GM21390 (cell line): ENCODE results near the gene S100A10.

Experiments used
- ATAC-seq: cut with Tn5 transposase; IDR thresholded peaks from one replicate; pipeline ENCODE4 v1.9.1; 2021; ENCODE audit not compliant: unreplicated experiment

Gene S100A10

DNA sequence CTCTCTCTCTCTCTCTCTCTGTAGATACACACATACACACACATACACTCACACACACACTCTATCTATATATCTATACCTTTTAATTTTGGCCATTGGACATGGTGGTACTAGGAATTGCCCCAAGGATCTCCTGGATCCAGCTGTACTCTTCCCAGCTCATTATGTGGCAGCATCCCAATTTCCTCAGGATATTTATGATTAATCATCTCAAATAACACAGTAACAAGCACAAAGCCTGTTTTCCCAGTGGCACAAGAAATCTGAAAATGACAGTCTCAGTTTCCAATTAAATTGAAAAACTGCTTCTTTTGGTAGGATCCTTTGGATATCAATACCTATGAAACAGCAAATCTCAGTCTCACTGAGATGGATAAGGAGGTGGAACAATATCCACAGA, 27.6 kb downstream of the S100A10 start:
- ATAC-seq = no peak

DNA sequence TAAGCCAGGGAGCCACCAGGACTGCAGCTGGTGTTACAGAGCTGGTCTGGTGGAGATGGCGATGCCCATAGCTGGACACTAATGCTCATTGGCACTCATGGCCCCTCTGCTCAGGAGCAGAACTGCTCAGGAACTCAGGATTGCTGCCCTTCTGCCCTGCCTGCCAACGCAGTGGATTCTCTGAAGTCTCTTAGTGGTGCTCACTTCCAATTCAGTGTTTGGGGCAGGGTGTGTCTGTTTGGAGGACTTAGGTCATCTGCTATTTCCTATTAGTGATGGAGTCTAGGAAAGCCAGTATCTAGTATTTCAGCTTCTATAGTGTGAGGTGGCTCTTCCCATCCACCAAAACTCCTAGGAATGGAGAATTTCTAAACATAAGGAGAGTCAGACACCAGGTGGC, 29.1 kb downstream of the S100A10 start:
- ATAC-seq = no peak

DNA sequence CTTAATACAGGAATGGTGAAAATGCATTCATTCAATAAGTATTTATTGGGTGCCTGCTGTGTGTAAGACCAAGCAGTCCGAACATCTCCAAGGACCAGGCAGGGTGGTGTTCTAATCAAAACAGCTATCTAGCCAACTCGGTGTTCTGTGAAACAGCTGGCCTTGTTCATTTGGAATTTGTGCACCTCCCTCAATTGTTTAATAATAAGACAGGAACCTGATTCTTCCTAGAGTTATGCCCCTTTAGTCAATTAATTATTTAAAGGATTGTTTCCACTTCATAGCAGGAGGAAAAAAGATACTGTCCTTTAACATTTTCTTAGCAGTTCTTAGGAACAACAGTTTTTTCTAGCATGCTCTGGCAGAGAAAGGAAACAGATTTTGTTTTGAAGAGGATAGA, 30.4 kb downstream of the S100A10 start:
- ATAC-seq = no peak

GRCh38 chr1:151961833-151962232, 31.8 kb downstream of the S100A10 start:
- ATAC-seq = no peak

GRCh38 chr1:151960780-151961513, 32.7 kb downstream of the S100A10 start:
- no peak for ATAC-seq

GRCh38 chr1:151958959-151959358, 34.7 kb downstream of the S100A10 start:
- ATAC-seq = no peak

GRCh38 chr1:151956957-151957497, 36.6 kb downstream of the S100A10 start:
- ATAC-seq = no peak

GRCh38 chr1:151953409-151954094, 40.1 kb downstream of the S100A10 start:
- no peak for ATAC-seq

GRCh38 chr1:151952811-151953210, 40.8 kb downstream of the S100A10 start:
- ATAC-seq = no peak

GRCh38 chr1:151949371-151950193, 44.1 kb downstream of the S100A10 start:
- ATAC-seq = no peak

DNA sequence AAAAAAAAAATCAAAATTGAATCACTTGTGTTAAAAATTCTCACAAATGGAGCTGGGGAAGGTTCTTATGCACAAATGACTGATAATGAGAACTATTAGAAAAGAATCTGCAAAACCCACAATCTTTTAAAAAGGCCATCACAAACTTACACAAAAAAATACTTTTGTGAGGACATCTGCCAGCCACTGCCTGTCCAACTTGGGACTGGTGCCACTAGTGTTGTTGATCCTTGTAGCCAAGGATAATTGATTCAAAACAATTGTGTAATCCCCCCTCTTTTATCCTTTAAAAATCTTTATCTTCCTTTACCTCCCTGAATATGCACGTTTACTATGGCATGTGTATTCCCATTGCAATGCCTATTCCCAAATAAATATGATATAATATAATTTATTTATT, 45.2 kb downstream of the S100A10 start:
- ATAC-seq = no peak

DNA sequence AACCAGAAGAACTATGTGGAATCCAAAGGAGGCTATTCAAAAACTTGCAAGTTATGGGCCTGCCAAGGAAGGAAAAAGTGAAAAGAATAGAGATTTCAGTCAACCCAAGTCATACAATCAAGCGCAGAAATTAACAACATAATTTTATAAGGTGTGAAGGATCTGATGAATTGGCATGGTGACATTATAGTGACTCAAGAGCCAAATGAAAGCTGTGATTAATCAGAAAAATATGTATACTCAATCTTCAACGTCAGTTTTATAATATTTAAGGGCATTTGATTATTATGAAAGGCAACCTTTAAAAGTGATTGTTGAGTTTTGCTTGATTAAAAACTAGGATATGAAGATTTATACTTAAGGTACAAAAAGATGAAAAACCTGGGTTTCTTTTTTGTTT, 46.5 kb downstream of the S100A10 start:
- no peak for ATAC-seq

DNA sequence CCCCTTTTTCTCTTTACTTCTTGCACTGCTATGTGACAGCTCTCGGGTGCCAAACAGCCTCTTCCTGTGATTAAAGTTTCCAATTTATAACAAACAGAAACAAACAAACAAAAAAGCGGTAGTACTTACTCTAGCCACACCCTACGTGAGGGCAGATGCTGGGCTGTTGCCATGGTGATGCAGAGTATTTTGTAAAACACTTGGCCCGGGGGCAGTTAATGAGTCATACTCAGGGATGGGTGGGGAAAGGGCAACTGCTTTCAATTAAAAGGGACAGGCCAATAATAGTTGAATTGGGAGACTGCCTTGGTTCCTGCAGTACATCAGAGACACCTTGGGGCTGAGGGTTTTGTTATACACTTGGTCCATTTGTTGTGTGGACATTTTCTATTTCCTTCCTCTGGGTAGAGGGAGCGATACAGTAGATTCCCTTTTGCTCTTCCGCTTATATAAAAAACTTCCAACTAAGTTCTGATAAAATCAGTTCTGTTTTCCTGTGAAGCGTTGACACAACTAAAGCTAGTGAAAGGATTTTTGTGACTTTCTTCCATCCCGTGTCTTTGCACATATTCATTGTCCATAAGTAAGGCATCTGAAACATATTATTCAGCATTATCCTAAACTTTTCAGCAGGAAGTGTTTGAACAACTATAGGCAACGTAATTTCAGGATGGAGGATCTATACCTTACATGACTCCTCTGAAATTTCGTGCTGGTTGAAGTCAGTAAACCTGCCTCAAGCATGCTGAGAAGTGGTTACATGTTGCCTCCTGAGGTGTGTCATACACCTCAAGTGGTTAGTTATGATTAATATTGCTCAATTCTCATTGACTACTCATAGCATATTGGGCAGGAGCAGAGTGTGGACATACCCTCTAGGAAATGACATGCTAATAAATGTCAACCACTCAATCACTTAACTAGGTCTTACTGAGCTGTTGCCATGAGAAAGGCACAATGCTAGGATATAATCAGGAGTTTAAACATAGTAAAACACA, 47.6 kb downstream of the S100A10 start:
- ATAC-seq = no peak

- ATAC-seq = no peak
These were observed 48.6 kb downstream of the S100A10 start for GRCh38 chr1:151944857-151945575.

GRCh38 chr1:151944126-151944856, 49.4 kb downstream of the S100A10 start:
- ATAC-seq = no peak

DNA sequence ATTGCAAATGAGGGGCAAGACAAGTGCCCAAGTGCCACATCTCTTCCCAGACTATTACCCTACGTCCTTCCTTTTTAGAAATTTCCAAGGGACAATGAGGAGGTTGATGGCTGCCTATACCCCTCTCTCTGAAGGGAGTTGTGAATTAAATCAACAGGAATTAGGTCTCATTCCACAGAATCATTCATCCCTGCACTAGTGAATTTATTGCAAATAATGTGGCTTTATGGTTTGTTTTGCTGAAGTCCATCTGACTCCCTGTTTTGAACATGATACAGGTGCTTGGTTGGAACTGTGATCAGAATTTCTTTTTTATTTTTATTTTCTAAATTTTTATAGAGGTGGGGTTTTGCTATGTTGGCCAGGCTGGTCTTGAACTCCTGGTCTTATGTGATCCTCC, 50.1 kb downstream of the S100A10 start:
- no peak for ATAC-seq

- ATAC-seq = no peak
These were observed 50.8 kb downstream of the S100A10 start for GRCh38 chr1:151942882-151943281.

GRCh38 chr1:151940541-151940940, 53.1 kb downstream of the S100A10 start:
- ATAC-seq = no peak

- no peak for ATAC-seq
These were observed 53.9 kb downstream of the S100A10 start for GRCh38 chr1:151939779-151940178.
